Calu3 (cell line): Measurements from ENCODE around the gene SHANK1. TPM values are rescaled to one million over a fixed set of nuclear protein-coding genes. Genes with fewer than 3 reads are reported as not detected.

Experiments used
- BruUV-seq: library from RNA; stranded (reverse); fragments of 400-500 nt; replicated peaks from 2 replicates; lab custom pipeline; 2021; lab: Mats Ljungman, UMichigan
- CTCF ChIA-PET: fragments of 300-600 bp; sonication (Branson Sonifier 250); formaldehyde crosslinking; loops from one replicate; lab custom pipeline; 2022; ENCODE audit warnings: antibody characterized with exemption; lab: Charles Lee
- DNase-seq: peaks from one replicate; pipeline ENCODE4 v3.0.0; 2022
- H3K27ac Mint-ChIP-seq: one replicate; pipeline ENCODE4 v1.8.0; 2022; ENCODE audit warnings: mixed read lengths; ENCODE audit not compliant: unreplicated experiment
- H3K27me3 Mint-ChIP-seq: one replicate; pipeline ENCODE4 v1.8.0; 2022; ENCODE audit warnings: mixed read lengths; ENCODE audit not compliant: unreplicated experiment
- H3K36me3 Mint-ChIP-seq: one replicate; pipeline ENCODE4 v1.8.0; 2022; ENCODE audit warnings: mild to moderate bottlenecking, moderate library complexity, mixed read lengths; ENCODE audit not compliant: insufficient read depth, unreplicated experiment
- H3K4me1 Mint-ChIP-seq: one replicate; pipeline ENCODE4 v1.8.0; 2022; ENCODE audit warnings: mild to moderate bottlenecking, low read depth, mixed read lengths; ENCODE audit not compliant: unreplicated experiment
- H3K4me3 Mint-ChIP-seq: one replicate; pipeline ENCODE4 v1.8.0; 2022; ENCODE audit warnings: mild to moderate bottlenecking, low read depth, moderate library complexity, mixed read lengths; ENCODE audit not compliant: unreplicated experiment
- H3K9me3 Mint-ChIP-seq: one replicate; pipeline ENCODE4 v1.8.0; 2022; ENCODE audit warnings: low read depth, mixed read lengths; ENCODE audit not compliant: unreplicated experiment
- intact Hi-C: fragments of 100-400 bp; cut with micrococcal nuclease; formaldehyde crosslinking; loops from one replicate; pipeline ENCODE4 v1.10.0; 2022; ENCODE audit not compliant: unreplicated experiment
- total RNA-seq: library from RNA; stranded (reverse); gene quantifications from 2 replicates; pipeline ENCODE4 v1.2.3, GENCODE V29; 2022
- TF ChIP-seq, protein P1 (sequence below): fragments of 200-600 bp; IDR thresholded peaks from one replicate; pipeline ENCODE4 v1.8.0; 2022; ENCODE audit warnings: antibody characterized with exemption; ENCODE audit not compliant: unreplicated experiment

Gene SHANK1
- total RNA-seq, 1 experiment from 2014 or later = not detected

DNA sequence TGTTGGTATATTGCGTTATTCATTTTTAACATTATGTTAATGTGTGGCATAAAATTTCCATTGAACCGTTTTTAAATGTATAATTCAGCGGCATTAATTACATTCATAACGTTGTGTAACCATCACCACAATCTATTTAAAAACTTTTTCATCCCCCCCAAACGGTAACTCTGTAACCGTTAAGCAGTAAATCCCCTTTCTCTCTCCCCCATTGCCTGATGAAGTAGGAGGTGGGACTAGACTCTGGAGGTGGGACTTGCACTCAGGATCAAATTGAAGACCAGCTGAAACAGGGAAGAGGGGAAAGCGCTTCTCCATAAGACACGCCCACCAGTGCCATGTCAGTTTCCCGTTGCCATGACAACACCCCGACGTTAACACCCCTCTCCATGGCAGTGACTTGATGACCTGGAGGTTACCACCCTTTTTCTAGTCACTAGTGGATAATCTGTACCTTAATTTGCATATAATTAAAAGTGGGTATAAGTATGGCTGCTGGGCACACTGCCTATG, 20.4 kb upstream of the SHANK1 start:
- Mint-ChIP-seq H3K4me3 (no peak overlapping the region), H3K9me3 (no peaks in the 10 kb centered on the region), H3K27me3 (peaks cover 92% of the 10 kb centered on the region), H3K4me1 (no peaks in the 10 kb centered on the region), H3K36me3 (no peaks in the 10 kb centered on the region), H3K27ac (no peak overlapping the region)
- TF ChIP-seq, protein P1, sequence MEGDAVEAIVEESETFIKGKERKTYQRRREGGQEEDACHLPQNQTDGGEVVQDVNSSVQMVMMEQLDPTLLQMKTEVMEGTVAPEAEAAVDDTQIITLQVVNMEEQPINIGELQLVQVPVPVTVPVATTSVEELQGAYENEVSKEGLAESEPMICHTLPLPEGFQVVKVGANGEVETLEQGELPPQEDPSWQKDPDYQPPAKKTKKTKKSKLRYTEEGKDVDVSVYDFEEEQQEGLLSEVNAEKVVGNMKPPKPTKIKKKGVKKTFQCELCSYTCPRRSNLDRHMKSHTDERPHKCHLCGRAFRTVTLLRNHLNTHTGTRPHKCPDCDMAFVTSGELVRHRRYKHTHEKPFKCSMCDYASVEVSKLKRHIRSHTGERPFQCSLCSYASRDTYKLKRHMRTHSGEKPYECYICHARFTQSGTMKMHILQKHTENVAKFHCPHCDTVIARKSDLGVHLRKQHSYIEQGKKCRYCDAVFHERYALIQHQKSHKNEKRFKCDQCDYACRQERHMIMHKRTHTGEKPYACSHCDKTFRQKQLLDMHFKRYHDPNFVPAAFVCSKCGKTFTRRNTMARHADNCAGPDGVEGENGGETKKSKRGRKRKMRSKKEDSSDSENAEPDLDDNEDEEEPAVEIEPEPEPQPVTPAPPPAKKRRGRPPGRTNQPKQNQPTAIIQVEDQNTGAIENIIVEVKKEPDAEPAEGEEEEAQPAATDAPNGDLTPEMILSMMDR = no peak
- intact Hi-C loops = no loop called here
- DNase-seq = no peak
- no TSS peak for BruUV-seq
- CTCF ChIA-PET = no interaction called here

GRCh38 chr19:50739132-50739913, 19.7 kb upstream of the SHANK1 start:
- TF ChIP-seq, protein P1 = no peak
- CTCF ChIA-PET = no interaction called here
- DNase-seq = no peak
- no TSS peak for BruUV-seq
- Mint-ChIP-seq H3K27ac (no peak overlapping the region), H3K36me3 (no peaks in the 10 kb centered on the region), H3K27me3 (peaks cover 87% of the 10 kb centered on the region), H3K4me3 (no peak overlapping the region), H3K4me1 (no peaks in the 10 kb centered on the region), H3K9me3 (no peaks in the 10 kb centered on the region)
- intact Hi-C loops = no loop called here

GRCh38 chr19:50736338-50736737, 16.7 kb upstream of the SHANK1 start:
- Mint-ChIP-seq H3K27me3 (peaks cover 87% of the 10 kb centered on the region), H3K9me3 (no peaks in the 10 kb centered on the region), H3K36me3 (no peaks in the 10 kb centered on the region), H3K4me1 (no peaks in the 10 kb centered on the region), H3K4me3 (no peak overlapping the region), H3K27ac (no peak overlapping the region)
- CTCF ChIA-PET = interaction anchor here (3.0 kb wide), 1 partner anchor 11 kb away, joined by 10 read pairs; no protein-coding TSS in a partner anchor
- no TSS peak for BruUV-seq
- intact Hi-C loops = no loop called here
- no peak for DNase-seq
- TF ChIP-seq, protein P1 = no peak

- H3K4me1 Mint-ChIP-seq = no peaks in the 10 kb centered on the region
- DNase-seq = no peak
- intact Hi-C loops = no loop called here
- H3K36me3 Mint-ChIP-seq = no peaks in the 10 kb centered on the region
- no peak overlapping the region for H3K4me3 Mint-ChIP-seq
- no TSS peak for BruUV-seq
- H3K27me3 Mint-ChIP-seq = peaks cover 87% of the 10 kb centered on the region
- H3K9me3 Mint-ChIP-seq = no peaks in the 10 kb centered on the region
- TF ChIP-seq, protein P1 = no peak
- CTCF ChIA-PET = interaction anchor here (1.0 to 3.0 kb wide), 2 partner anchors 11 to 16 kb away, joined by 3 to 10 read pairs; no protein-coding TSS in a partner anchor
- no peak overlapping the region for H3K27ac Mint-ChIP-seq
Observed at GRCh38 chr19:50735869-50736268, 16.3 kb upstream of the SHANK1 start.
